NCI-H2107 (cell line): Measurements from ENCODE around the gene ZFR2.
"Not testable (repeated sequence)": the region's sequence is repeated elsewhere in the genome, so short reads cannot be mapped to it uniquely, and the experiment has no call there.

ENCODE experiments used
- DNase-seq: peaks from one replicate; lab custom pipeline; 2025; lab: John Stamatoyannopoulos, UW

The ZFR2 gene

GRCh38 chr19:3868770-3869456 is at the start of gene ZFR2:
TSS of gene ZFR2 (minus strand) at chr19:3869038. CDS start at chr19:3869017, 21 bp downstream.
- DNase-seq, result no peak

- DNase-seq, result no peak
Measured at GRCh38 chr19:3916033-3916432, 47.2 kb upstream of the ZFR2 start.

- DNase-seq, result no peak
Measured at GRCh38 chr19:3914199-3914598, 45.4 kb upstream of the ZFR2 start.

GRCh38 chr19:3910105-3910504 is 41.3 kb upstream of the ZFR2 start:
- DNase-seq, result no peak

- DNase-seq, result no peak
Measured at GRCh38 chr19:3908266-3909054, 39.6 kb upstream of the ZFR2 start.

GRCh38 chr19:3907626-3908265 is 38.9 kb upstream of the ZFR2 start:
- no peak for DNase-seq

GRCh38 chr19:3904233-3904632 is 35.4 kb upstream of the ZFR2 start:
- DNase-seq, result no peak

GRCh38 chr19:3902317-3902973 is 33.6 kb upstream of the ZFR2 start:
- no peak for DNase-seq

GRCh38 chr19:3899531-3900294 is 30.9 kb upstream of the ZFR2 start:
- no peak for DNase-seq

GRCh38 chr19:3898426-3898825 is 29.6 kb upstream of the ZFR2 start:
- no peak for DNase-seq

GRCh38 chr19:3897936-3898335 is 29.1 kb upstream of the ZFR2 start:
- DNase-seq, result no peak

GRCh38 chr19:3895788-3896187 is 26.9 kb upstream of the ZFR2 start:
- DNase-seq, result no peak

GRCh38 chr19:3894959-3895358 is 26.1 kb upstream of the ZFR2 start:
- DNase-seq, result not testable (repeated sequence)

- DNase-seq, result peak; percentile 54
Measured at GRCh38 chr19:3893509-3894179, 24.8 kb upstream of the ZFR2 start.

GRCh38 chr19:3890591-3890990 is 21.8 kb upstream of the ZFR2 start:
- no peak for DNase-seq

- no peak for DNase-seq
Measured at GRCh38 chr19:3882041-3882384, 13.2 kb upstream of the ZFR2 start.

GRCh38 chr19:3881272-3882040 is 12.6 kb upstream of the ZFR2 start:
- DNase-seq, result no peak

GRCh38 chr19:3880471-3881271 is 11.8 kb upstream of the ZFR2 start, which contains the start of gene ATCAY:
TSS of gene ATCAY (plus strand) at chr19:3880685. CDS start at chr19:3885768, 5,083 bp downstream.
- peak; percentile 56 for DNase-seq

- DNase-seq, result no peak
Measured at GRCh38 chr19:3879656-3880055, 10.8 kb upstream of the ZFR2 start.
